KOPT-K1 (cell line): ENCODE results near the gene UCKL1.
"Not testable (repeated sequence)": the region's sequence is repeated elsewhere in the genome, so short reads cannot be mapped to it uniquely, and the experiment has no call there.

Experiments used
- H3K27ac ChIP-seq: fragments of 200-600 bp; sonication (generic); 2 replicates; pipeline ENCODE4 v1.5.1; 2016; ENCODE audit warnings: antibody characterized with exemption, mild to moderate bottlenecking, low read depth, low read length; ENCODE audit not compliant: poor library complexity, severe bottlenecking
- H3K36me3 ChIP-seq: fragments of 200-600 bp; sonication (generic); 2 replicates; pipeline ENCODE4 v1.5.1; 2017; ENCODE audit warnings: antibody characterized with exemption, mild to moderate bottlenecking, low read length, moderate library complexity; ENCODE audit not compliant: insufficient read depth
- H3K9me3 ChIP-seq: fragments of 200-600 bp; sonication (generic); 2 replicates; pipeline ENCODE4 v1.5.1; 2017; ENCODE audit warnings: antibody characterized with exemption, low read length, mild to moderate bottlenecking; ENCODE audit not compliant: insufficient read depth, poor library complexity, severe bottlenecking

The UCKL1 gene

GRCh38 chr20:63976980-63977738 lies 20.9 kb upstream of the UCKL1 start:
- no peak overlapping the region for H3K27ac ChIP-seq
- no peaks in the 10 kb centered on the region; the same call in 1 of the 2 replicates for H3K36me3 ChIP-seq
- H3K9me3 ChIP-seq: no peaks in the 10 kb centered on the region

DNA sequence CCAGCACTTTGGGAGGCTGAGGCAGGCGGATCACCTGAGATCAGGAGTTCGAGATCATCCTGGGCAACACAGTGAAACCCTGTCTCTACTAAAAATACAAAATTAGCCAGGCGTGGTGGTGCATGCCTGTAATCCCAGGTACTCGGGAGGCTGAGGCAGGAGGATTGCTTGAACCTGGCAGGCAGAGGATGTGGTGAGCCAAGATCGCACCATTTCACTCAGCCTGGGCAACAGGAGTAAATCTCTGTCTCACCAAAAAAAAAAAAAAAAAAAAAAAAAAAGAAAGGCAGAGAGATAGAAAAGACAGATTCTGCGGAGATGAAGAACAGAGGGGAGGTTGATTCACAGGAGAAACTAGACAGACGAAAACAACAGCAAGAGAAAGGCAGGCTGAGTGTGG lies 20.3 kb upstream of the UCKL1 start:
- not testable (repeated sequence) for H3K36me3 ChIP-seq, H3K9me3 ChIP-seq, H3K27ac ChIP-seq

GRCh38 chr20:63974402-63975200 lies 18.4 kb upstream of the UCKL1 start:
- H3K36me3 ChIP-seq: no peaks in the 10 kb centered on the region; the same call in 1 of the 2 replicates
- H3K9me3 ChIP-seq: no peaks in the 10 kb centered on the region
- H3K27ac ChIP-seq: no peak overlapping the region

DNA sequence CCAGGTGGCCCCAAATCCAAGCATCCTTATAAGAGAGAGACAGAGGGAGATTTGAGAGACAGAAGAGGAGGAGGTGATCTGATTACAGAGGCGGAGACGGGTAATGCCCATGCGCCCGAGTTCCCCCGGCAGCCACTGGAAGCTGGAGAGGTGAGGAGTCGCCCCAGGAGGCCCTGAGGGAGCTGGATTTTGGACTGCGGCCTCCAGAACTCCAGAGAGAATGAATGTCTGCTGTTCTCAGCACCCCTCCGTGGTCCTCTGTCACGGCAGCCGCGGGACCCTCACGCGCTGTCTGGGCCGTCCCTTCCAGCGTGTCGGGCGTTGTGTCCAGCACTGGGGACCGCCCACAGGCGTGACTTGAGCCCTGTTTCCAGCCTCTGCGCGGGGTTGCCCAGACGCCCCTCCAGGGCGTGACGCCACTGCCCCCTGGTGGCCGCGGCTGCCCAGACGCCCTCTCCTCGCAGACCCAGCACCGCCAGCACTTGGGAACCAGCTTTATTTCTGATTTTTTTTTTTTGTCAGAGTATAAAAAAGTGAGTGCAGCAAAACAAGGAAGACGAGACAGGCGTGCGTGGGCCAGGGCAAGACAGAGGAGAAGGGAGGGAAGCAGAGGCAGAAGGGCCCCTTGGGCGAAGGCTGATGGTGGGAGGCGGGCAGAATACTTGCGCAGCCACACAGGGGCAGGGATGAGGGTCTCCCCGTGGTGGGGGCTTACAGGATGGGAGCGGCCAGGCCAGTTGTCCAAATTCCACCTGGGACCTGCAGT lies 17.6 kb upstream of the UCKL1 start:
- Histone ChIP-seq H3K27ac (no peak overlapping the region), H3K36me3 (no peaks in the 10 kb centered on the region; the same call in 1 of the 2 replicates), H3K9me3 (no peaks in the 10 kb centered on the region)

GRCh38 chr20:63973160-63973479 lies 16.9 kb upstream of the UCKL1 start:
- Histone ChIP-seq H3K36me3 (peaks cover 5% of the 10 kb centered on the region), H3K27ac (no peak overlapping the region), H3K9me3 (peaks cover 6% of the 10 kb centered on the region)

GRCh38 chr20:63972312-63973159 lies 16.3 kb upstream of the UCKL1 start:
- peaks cover 12% of the 10 kb centered on the region for H3K9me3 ChIP-seq
- H3K27ac ChIP-seq: no peak overlapping the region
- H3K36me3 ChIP-seq: peaks cover 10% of the 10 kb centered on the region

- peaks cover 16% of the 10 kb centered on the region for H3K36me3 ChIP-seq
- H3K9me3 ChIP-seq: peaks cover 18% of the 10 kb centered on the region
- not testable (repeated sequence) for H3K27ac ChIP-seq
Measured at GRCh38 chr20:63971960-63972311, 15.7 kb upstream of the UCKL1 start.

DNA sequence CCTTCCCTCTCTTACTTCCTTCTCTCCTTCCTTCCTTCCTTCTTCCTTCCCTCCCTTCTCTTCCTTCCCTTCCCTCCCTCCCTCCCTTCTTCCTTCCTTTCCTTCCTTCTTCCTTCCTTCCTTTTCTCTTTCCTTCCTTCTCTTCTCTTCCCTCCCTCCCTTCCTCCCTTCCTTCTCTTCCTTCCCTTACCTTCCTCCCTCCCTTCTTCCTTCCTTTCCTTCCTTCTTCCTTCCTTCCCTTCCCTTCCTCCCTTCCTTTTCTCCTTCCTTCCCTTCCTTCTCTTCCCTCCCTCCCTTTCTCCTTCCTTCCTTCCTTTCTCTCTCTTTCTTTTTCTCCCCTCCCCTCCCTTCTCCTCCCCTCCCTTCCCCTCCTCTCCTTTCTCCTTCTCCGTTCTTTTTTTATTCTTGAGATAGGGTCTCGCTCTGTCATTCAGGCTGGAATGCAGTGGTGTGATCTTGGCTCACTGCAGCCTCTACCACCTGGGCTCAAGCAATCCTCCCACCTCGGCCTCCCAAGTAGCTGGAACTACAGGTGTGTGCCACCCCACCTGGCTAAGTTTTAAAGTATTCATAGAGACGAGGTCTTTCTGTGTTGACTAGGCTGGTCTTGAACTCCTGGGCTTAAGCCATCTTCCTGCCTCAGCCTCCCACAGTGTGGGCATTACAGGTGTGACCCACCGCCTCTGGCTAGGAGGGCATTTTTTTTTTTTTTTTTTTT lies 14.7 kb upstream of the UCKL1 start:
- peaks cover 29% of the 10 kb centered on the region for H3K9me3 ChIP-seq
- H3K27ac ChIP-seq: no peak overlapping the region
- peaks cover 27% of the 10 kb centered on the region for H3K36me3 ChIP-seq

GRCh38 chr20:63969838-63970713 lies 13.9 kb upstream of the UCKL1 start, which contains the start of gene ZNF512B:
TSS of gene ZNF512B (minus strand) at chr20:63969930. CDS start at chr20:63967950, 1,980 bp downstream.
- Histone ChIP-seq H3K36me3 (peaks cover 28% of the 10 kb centered on the region), H3K27ac (peak within 1 kb of the TSS; percentile 87), H3K9me3 (peaks cover 32% of the 10 kb centered on the region)

DNA sequence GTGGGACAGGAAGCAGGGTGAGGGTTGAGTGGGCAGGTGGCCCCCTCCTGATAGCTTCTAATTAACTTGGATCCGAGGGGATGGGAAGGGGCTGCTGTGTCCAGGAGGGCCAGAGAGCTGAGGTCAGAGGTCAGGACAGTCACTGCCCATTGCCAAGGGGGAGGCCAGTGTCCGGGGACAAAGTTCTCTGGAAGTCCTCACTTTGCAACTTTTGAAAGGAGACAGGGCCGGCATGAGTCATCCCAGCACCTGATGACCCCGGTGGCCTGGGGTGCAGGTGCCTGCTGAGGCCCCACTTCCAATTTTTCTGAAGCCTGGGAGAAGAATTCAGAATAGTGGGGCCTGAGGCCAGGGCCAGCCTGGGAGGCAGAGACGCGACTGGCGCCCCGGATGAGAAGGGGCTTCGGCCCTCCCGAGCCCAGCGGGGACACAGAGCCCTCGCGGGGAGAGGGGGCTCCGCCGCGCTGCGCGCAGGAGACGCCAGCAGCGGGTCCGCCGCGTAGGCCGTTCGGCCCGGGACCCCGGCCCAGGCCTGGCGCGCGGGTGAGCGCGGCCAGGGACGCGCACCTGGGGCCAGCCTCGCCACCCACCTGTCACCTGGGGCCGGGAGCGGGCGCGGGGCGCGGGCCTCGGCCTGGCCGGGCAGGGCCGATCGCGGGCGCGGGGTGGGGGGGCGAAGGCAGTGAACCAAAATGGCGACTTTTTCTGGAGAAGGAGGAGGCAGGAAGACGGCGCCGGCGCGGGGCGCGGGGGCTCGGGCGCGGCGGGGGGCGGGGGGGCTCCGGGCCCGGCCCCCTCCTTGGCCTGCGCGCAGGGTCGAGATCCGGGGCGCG lies 12.9 kb upstream of the UCKL1 start:
- H3K27ac ChIP-seq: peak overlapping the region; percentile 87
- peaks cover 34% of the 10 kb centered on the region for H3K36me3 ChIP-seq
- H3K9me3 ChIP-seq: peaks cover 41% of the 10 kb centered on the region

GRCh38 chr20:63968136-63968927 lies 12.1 kb upstream of the UCKL1 start:
- Histone ChIP-seq H3K27ac (peak overlapping the region; percentile 87), H3K36me3 (peaks cover 42% of the 10 kb centered on the region), H3K9me3 (peaks cover 49% of the 10 kb centered on the region)
